Kidney epithelial cell (primary cell): ENCODE data around the gene AFF2. TPM values are rescaled to one million over a fixed set of nuclear protein-coding genes. Genes with fewer than 3 reads are reported as not detected.

Experiments used
- DNase-seq: peaks from one replicate; pipeline ENCODE4 v3.0.0-alpha.2; 2010; ENCODE audit warnings: low read depth
- H3K27me3 ChIP-seq: 2 replicates; pipeline ENCODE4 v1.6.0; 2011; ENCODE audit warnings: low read length; ENCODE audit not compliant: control insufficient read depth, insufficient read depth
- H3K36me3 ChIP-seq: 2 replicates; pipeline ENCODE4 v1.5.1; 2011; ENCODE audit warnings: low read length; ENCODE audit not compliant: control insufficient read depth, insufficient read depth
- H3K4me3 ChIP-seq: 2 replicates; pipeline ENCODE4 v1.5.1; 2011; ENCODE audit warnings: low read depth, mild to moderate bottlenecking, control low read depth, low read length
- total RNA-seq: library from RNA; depleted of rRNA; stranded (reverse); fragments of >200 nt; gene quantifications from 2 replicates; pipeline ENCODE4 v1.2.3, GENCODE V29; 2015
- TF ChIP-seq, protein P1 (sequence below): IDR thresholded peaks from 2 replicates; pipeline ENCODE4 v1.5.1; 2011; ENCODE audit warnings: mild to moderate bottlenecking, moderate library complexity, low read length, control low read depth, inconsistent platforms; ENCODE audit not compliant: insufficient read depth, poor library complexity, severe bottlenecking

AFF2 gene
- total RNA-seq, 1 donor from 2014 or later: 1.3 TPM

DNA sequence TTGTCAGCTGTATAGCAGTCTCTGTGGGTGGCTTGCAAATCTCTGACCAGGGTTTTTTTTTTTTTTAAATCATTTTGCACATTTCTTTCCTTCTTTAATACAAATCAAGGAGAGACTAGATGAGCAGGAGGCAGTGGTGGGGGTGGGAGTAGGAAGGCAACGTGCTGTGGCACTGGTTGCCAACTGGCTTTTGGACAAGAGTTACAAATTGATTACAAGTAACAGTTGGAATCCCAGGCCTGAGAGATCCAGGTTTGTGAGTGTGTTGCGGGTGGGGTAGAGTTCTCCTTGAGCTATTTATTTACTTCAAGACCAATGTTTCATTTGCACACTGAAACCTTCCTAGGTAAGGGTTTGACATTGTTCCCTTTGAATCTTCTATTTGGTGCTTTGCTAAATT is 325.3 kb downstream of the AFF2 start:
- TF ChIP-seq, protein P1, sequence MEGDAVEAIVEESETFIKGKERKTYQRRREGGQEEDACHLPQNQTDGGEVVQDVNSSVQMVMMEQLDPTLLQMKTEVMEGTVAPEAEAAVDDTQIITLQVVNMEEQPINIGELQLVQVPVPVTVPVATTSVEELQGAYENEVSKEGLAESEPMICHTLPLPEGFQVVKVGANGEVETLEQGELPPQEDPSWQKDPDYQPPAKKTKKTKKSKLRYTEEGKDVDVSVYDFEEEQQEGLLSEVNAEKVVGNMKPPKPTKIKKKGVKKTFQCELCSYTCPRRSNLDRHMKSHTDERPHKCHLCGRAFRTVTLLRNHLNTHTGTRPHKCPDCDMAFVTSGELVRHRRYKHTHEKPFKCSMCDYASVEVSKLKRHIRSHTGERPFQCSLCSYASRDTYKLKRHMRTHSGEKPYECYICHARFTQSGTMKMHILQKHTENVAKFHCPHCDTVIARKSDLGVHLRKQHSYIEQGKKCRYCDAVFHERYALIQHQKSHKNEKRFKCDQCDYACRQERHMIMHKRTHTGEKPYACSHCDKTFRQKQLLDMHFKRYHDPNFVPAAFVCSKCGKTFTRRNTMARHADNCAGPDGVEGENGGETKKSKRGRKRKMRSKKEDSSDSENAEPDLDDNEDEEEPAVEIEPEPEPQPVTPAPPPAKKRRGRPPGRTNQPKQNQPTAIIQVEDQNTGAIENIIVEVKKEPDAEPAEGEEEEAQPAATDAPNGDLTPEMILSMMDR: no peak

DNA sequence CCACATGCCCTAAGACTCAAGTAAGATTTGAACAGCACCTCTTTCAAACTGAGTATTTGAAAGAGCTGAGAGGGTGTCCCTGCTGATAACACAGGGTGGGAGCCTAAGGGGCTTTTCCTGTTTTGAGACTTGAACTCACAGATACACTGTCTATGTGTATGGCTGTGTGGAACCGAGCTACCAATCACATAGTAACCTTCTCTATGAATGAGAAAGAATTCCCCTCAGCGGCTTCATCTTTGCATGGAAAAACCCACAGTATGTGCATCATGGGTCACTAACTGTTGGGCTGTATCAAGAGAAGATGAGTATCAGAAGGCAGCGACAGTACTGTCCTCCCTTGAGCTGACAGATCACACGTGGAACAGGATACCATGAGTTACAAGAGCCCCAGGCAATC is 336.3 kb downstream of the AFF2 start:
- DNase-seq: no peak
- Histone ChIP-seq H3K27me3 (no peaks in the 10 kb centered on the region), H3K36me3 (no peaks in the 10 kb centered on the region), H3K4me3 (no peak overlapping the region)
- TF ChIP-seq, protein P1: no peak

More for the DNA sequence above, 325.3 kb downstream of the AFF2 start:
- no peak overlapping the region for H3K4me3 ChIP-seq
- no peaks in the 10 kb centered on the region for H3K27me3 ChIP-seq
- no peaks in the 10 kb centered on the region for H3K36me3 ChIP-seq
- DNase-seq: no peak

DNA sequence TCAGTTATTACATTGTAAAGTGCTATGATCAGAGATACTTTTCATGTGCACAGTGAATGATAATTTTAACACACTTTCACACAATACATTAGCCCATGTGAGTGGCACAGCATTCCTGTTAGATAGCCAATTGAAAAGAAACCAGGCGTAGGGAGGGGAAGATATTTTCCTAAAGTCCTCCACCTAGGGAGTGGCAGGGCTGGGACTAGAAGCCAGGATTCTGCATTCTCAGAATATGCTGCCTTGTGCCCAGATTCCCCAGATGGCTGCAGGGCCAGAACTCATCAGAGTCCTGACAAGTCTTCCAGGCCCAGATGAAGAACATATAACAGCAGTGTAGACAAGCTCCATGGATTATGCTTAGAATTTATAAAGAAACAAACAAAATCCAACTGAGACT is 350.2 kb downstream of the AFF2 start:
- TF ChIP-seq, protein P1: no peak

DNA sequence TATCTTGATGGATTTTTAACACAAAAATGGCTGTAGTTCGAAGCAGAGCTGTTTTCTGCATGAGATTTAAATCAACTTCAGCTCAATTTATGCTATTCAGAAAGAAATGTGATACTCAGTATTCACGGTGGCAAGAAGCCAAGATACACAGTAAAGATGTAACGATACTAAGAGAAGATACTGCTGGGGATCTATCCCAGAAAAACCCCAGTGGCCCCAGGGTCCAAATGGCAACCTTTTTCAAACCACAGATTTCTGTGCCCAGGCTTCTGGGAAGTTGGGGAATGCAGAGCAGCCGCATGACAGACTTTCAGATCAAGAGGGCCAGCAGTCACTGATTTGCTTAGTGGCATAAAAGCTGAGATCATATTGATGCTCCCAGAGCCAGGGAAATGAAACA is 353.9 kb downstream of the AFF2 start:
- Histone ChIP-seq H3K4me3 (no peak overlapping the region), H3K36me3 (no peaks in the 10 kb centered on the region), H3K27me3 (no peaks in the 10 kb centered on the region)
- TF ChIP-seq, protein P1: no peak
- DNase-seq: no peak

More for the DNA sequence above, 350.2 kb downstream of the AFF2 start:
- Histone ChIP-seq H3K27me3 (no peaks in the 10 kb centered on the region), H3K4me3 (no peak overlapping the region), H3K36me3 (no peaks in the 10 kb centered on the region)
- DNase-seq: no peak

DNA sequence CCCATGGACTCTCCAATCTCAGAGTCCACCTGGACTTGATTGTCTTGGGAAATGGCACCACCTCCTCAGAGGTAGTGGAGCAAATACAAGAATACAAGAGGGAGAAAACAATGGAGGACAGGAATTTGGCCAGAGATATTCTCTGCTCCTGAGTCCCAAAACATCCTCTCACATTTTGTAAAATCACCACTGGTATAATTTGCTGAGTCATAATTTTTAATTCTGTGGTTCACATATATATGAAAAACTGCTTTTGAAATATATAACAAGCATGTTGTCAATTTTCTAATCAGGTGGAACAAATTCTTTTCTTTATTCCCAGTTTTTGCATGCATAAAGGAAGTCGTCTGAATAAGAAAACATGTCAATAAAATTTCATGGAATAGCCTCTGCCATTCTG is 356.1 kb downstream of the AFF2 start:
- Histone ChIP-seq H3K27me3 (no peaks in the 10 kb centered on the region), H3K36me3 (no peaks in the 10 kb centered on the region), H3K4me3 (no peak overlapping the region)
- TF ChIP-seq, protein P1: no peak
- no peak for DNase-seq

DNA sequence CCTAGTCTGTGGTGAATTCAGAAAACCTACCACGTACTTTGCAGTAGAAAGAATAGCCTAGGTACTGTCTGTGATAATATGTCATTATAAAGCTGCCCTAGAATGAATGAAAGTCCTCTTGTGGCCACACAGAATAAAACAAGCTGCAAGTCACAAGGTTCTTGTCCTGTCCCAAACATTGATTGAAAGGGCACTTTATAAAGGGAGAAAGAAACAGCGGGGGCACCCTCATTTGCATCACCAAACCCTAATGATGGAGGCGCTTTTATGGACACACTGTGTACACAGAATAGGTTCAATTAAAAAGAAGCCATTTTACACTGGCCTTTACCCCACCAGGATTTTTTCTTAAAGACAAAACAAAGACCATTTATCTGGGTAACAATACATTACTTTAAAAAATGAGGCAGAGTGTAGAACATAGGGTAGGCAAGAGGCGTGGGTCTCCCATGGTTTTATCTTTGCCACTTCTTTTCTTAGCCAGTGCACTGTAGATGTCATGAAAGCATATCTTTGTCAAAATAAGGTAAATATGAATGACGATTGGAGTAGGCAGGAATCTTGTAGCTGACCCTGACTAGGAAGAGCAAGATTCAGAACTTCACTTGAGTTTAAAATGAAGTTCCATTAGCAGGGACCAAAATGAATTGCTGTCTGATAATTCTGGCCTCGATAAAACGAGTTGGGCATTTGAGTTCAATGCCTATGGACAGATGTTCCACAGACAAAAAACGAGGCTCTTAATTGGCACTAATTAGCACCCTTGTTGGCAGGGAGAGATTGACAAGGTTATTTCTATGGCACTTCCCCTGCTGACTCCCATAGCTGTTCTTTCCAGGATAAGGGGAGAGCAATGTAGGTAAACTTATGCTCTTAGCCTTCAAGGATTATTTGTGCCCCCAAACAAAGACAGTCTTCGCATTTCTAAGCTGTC is 365.1 kb downstream of the AFF2 start:
- H3K36me3 ChIP-seq: no peaks in the 10 kb centered on the region
- TF ChIP-seq, protein P1: no peak
- H3K27me3 ChIP-seq: no peaks in the 10 kb centered on the region
- no peak for DNase-seq
- no peak overlapping the region for H3K4me3 ChIP-seq
